ENCODE data around the gene MAP4K3. TPM values are rescaled to one million over a fixed set of nuclear protein-coding genes. Genes with fewer than 3 reads are reported as not detected.

The MAP4K3 gene
- total RNA-seq, 6 donors from 2014 or later: 29.8 to 83.6 (median 51.1) TPM

DNA sequence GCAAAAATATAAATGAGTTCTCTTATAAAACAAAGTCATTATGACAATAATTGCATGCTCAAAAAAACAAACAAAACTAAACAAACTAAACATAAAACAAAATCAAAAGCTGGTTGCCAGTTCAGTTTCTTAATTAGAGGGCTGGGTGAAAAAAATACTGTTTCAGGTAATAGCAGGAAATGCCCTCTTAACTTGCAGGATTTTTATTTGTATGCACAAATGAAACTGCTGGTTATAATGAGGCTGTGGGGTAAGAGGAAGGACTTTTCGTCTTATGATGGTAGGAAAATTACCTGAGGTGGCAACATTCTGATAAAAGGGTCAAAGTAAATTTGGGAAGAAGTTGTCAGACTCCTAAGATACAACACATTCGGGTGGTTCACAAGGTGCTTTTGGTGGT, 171.8 kb downstream of the MAP4K3 start:
- peaks cover 0 to 33% (median 8%) of the 10 kb centered on the region in 4 donors for H3K36me3 ChIP-seq
- H3K27me3 ChIP-seq: no peaks in the 10 kb centered on the region
- WGBS, 2 donors: 77 to 89% methylated on average over 2 of the region's 2 CpGs
- no peak overlapping the region for H3K27ac ChIP-seq
- no peaks in the 10 kb centered on the region for H3K4me1 ChIP-seq
- DNase-seq (no peak), ATAC-seq (ENCODE audit: low FRiP score in 2 of 2) (no peak)
- H3K4me3 ChIP-seq: no peak overlapping the region
- TF ChIP-seq, protein P1, sequence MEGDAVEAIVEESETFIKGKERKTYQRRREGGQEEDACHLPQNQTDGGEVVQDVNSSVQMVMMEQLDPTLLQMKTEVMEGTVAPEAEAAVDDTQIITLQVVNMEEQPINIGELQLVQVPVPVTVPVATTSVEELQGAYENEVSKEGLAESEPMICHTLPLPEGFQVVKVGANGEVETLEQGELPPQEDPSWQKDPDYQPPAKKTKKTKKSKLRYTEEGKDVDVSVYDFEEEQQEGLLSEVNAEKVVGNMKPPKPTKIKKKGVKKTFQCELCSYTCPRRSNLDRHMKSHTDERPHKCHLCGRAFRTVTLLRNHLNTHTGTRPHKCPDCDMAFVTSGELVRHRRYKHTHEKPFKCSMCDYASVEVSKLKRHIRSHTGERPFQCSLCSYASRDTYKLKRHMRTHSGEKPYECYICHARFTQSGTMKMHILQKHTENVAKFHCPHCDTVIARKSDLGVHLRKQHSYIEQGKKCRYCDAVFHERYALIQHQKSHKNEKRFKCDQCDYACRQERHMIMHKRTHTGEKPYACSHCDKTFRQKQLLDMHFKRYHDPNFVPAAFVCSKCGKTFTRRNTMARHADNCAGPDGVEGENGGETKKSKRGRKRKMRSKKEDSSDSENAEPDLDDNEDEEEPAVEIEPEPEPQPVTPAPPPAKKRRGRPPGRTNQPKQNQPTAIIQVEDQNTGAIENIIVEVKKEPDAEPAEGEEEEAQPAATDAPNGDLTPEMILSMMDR (IDR thresholded peaks at IDR 0.05): no peak
- no peak for TF ChIP-seq POLR2AphosphoS5 (IDR thresholded peaks at IDR 0.05)
- no peak for TF ChIP-seq EP300 (IDR thresholded peaks at IDR 0.05)
- TF ChIP-seq POLR2A (IDR thresholded peaks at IDR 0.05): no peak
- H3K9me3 ChIP-seq: no peaks in the 10 kb centered on the region

DNA sequence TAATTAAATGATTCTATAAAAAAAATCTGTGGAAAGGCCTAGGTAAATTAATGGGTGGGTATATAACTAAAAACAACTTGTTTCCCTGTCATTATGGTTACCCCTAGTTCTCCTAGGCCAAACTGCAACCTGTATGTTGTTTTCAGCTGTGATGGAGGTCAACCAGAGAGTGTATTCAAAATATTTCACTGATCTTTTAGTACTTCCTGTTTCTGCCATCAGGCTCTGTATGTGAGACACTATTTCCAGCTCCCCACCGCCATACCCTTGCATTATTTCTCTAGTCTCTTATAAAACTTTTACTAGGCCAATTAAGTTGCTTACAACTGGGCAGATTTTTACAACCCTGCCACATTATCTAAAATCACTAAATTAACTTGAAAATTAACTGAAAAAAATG, 172.4 kb downstream of the MAP4K3 start:
- H3K27me3 ChIP-seq: no peaks in the 10 kb centered on the region
- no peaks in the 10 kb centered on the region for H3K4me1 ChIP-seq
- H3K27ac ChIP-seq: no peak overlapping the region
- ATAC-seq (ENCODE audit: low FRiP score in 2 of 2) (no peak), DNase-seq (no peak)
- H3K36me3 ChIP-seq: peaks cover 0 to 39% (median 8%) of the 10 kb centered on the region in 4 donors
- no peak overlapping the region for H3K4me3 ChIP-seq
- WGBS, 2 donors: 83 to 89% methylated on average over 1 of the region's 1 CpG
- TF ChIP-seq EP300 (IDR thresholded peaks at IDR 0.05) (no peak), POLR2AphosphoS5 (IDR thresholded peaks at IDR 0.05) (no peak), POLR2A (IDR thresholded peaks at IDR 0.05) (no peak)
- TF ChIP-seq, protein P1 (IDR thresholded peaks at IDR 0.05): no peak
- H3K9me3 ChIP-seq: no peaks in the 10 kb centered on the region

- no peak overlapping the region for H3K27ac ChIP-seq
- no peaks in the 10 kb centered on the region for H3K4me1 ChIP-seq
Observed at GRCh38 chr2:39260087-39260486, 177.0 kb downstream of the MAP4K3 start.

GRCh38 chr2:39256040-39256439, 181.0 kb downstream of the MAP4K3 start:
- H3K36me3 ChIP-seq: peaks cover 6 to 71% (median 17%) of the 10 kb centered on the region in 4 donors
- no peak for ATAC-seq (ENCODE audit: low FRiP score in 2 of 2)
- H3K9me3 ChIP-seq: no peaks in the 10 kb centered on the region
- no peak for DNase-seq
- H3K27ac ChIP-seq: no peak overlapping the region
- H3K27me3 ChIP-seq: no peaks in the 10 kb centered on the region
- no peak overlapping the region for H3K4me3 ChIP-seq
- H3K4me1 ChIP-seq: no peaks in the 10 kb centered on the region
- TF ChIP-seq POLR2A (IDR thresholded peaks at IDR 0.05): no peak
- TF ChIP-seq, protein P1 (IDR thresholded peaks at IDR 0.05): no peak
- TF ChIP-seq POLR2AphosphoS5 (IDR thresholded peaks at IDR 0.05): no peak
- no peak for TF ChIP-seq EP300 (IDR thresholded peaks at IDR 0.05)

More at GRCh38 chr2:39260087-39260486, 177.0 kb downstream of the MAP4K3 start:
- Histone ChIP-seq H3K9me3 (no peaks in the 10 kb centered on the region), H3K27me3 (no peaks in the 10 kb centered on the region), H3K36me3 (peaks cover 3 to 54% (median 9%) of the 10 kb centered on the region in 4 donors), H3K4me3 (no peak overlapping the region)
- 96 to 99% methylated on average over 4 of the region's 4 CpGs for WGBS, 2 donors
- TF ChIP-seq EP300 (IDR thresholded peaks at IDR 0.05) (no peak), POLR2A (IDR thresholded peaks at IDR 0.05) (no peak), POLR2AphosphoS5 (IDR thresholded peaks at IDR 0.05) (no peak)
- TF ChIP-seq, protein P1 (IDR thresholded peaks at IDR 0.05): no peak
- ATAC-seq (ENCODE audit: low FRiP score in 2 of 2) (no peak), DNase-seq (no peak)

- 85 to 89% methylated on average over 18 of the region's 18 CpGs for WGBS, 2 donors
- Histone ChIP-seq H3K36me3 (peaks cover 6 to 73% (median 17%) of the 10 kb centered on the region in 4 donors), H3K27ac (no peak overlapping the region)
Observed at GRCh38 chr2:39252888-39253518, 184.1 kb downstream of the MAP4K3 start.

More at GRCh38 chr2:39252888-39253518, 184.1 kb downstream of the MAP4K3 start:
- Histone ChIP-seq H3K9me3 (no peaks in the 10 kb centered on the region), H3K4me1 (no peaks in the 10 kb centered on the region), H3K27me3 (no peaks in the 10 kb centered on the region), H3K4me3 (no peak overlapping the region)
- ATAC-seq (ENCODE audit: low FRiP score in 2 of 2): no peak
- TF ChIP-seq, protein P1 (IDR thresholded peaks at IDR 0.05): no peak
- TF ChIP-seq EP300 (IDR thresholded peaks at IDR 0.05): no peak
- TF ChIP-seq POLR2A (IDR thresholded peaks at IDR 0.05): no peak
- no peak for TF ChIP-seq POLR2AphosphoS5 (IDR thresholded peaks at IDR 0.05)
- no peak for DNase-seq

All from upper lobe of left lung (tissue), 6 donors.